ENCODE data around the gene HS3ST3B1.
A peak's percentile ranks its signal among the peaks of the same experiment; 100 is the strongest.

Gene HS3ST3B1

DNA sequence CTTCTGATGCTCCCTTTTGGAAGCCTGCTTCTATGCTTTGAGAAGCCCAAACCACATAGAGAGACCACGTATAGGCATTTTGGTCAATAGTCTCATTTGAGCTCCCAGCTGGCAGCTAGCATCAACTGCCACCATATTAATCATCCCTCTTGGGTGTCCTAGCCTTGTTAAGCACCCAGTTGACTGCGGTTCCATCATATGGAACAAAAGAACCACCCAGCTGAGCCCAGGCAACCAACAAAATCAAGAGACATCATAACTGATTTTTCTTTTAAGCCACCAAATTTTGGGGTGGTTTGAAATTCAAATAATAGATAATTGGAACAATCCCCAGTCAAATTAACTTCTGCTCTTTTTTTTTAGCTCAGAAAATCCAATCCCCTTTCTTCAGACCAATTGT, 53.9 kb downstream of the HS3ST3B1 start:
- POLR2A ChIA-PET = no interaction called here
- TF ChIP-seq, protein P1, sequence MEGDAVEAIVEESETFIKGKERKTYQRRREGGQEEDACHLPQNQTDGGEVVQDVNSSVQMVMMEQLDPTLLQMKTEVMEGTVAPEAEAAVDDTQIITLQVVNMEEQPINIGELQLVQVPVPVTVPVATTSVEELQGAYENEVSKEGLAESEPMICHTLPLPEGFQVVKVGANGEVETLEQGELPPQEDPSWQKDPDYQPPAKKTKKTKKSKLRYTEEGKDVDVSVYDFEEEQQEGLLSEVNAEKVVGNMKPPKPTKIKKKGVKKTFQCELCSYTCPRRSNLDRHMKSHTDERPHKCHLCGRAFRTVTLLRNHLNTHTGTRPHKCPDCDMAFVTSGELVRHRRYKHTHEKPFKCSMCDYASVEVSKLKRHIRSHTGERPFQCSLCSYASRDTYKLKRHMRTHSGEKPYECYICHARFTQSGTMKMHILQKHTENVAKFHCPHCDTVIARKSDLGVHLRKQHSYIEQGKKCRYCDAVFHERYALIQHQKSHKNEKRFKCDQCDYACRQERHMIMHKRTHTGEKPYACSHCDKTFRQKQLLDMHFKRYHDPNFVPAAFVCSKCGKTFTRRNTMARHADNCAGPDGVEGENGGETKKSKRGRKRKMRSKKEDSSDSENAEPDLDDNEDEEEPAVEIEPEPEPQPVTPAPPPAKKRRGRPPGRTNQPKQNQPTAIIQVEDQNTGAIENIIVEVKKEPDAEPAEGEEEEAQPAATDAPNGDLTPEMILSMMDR (IDR thresholded peaks at IDR 0.05; ENCODE audit: control extremely low read depth, extremely low read depth, low read depth, missing control alignments) = no peak
- CTCF ChIA-PET = interaction anchor here (3.2 kb wide), 1 partner anchor 52 kb away, joined by 9 read pairs; no protein-coding TSS in a partner anchor
- DNase-seq (ENCODE audit: extremely low spot score) = no peak

DNA sequence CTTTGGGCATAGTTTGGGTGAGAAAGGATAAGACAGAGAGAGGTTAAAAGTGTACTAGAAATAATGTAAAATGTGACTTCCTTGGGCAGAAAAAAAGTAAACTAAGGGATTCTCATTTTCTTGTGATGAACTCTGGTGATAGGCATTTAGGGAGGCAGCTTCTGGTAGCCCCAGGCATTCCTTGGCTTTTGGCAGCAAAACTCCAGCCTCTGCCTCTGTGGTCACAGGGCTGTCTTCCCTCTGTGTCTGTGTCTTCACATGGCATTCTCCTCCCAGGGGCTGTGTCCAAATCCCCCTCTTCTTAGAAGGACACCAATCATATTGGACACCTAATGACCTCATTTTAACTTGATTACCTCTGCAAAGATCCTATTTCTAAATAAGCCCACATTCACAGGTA, 54.7 kb downstream of the HS3ST3B1 start:
- TF ChIP-seq, protein P1 (IDR thresholded peaks at IDR 0.05; ENCODE audit: control extremely low read depth, extremely low read depth, low read depth, missing control alignments) = no peak
- DNase-seq (ENCODE audit: extremely low spot score) = no peak
- ChIA-PET POLR2A (no interaction called here), CTCF (no interaction called here)

DNA sequence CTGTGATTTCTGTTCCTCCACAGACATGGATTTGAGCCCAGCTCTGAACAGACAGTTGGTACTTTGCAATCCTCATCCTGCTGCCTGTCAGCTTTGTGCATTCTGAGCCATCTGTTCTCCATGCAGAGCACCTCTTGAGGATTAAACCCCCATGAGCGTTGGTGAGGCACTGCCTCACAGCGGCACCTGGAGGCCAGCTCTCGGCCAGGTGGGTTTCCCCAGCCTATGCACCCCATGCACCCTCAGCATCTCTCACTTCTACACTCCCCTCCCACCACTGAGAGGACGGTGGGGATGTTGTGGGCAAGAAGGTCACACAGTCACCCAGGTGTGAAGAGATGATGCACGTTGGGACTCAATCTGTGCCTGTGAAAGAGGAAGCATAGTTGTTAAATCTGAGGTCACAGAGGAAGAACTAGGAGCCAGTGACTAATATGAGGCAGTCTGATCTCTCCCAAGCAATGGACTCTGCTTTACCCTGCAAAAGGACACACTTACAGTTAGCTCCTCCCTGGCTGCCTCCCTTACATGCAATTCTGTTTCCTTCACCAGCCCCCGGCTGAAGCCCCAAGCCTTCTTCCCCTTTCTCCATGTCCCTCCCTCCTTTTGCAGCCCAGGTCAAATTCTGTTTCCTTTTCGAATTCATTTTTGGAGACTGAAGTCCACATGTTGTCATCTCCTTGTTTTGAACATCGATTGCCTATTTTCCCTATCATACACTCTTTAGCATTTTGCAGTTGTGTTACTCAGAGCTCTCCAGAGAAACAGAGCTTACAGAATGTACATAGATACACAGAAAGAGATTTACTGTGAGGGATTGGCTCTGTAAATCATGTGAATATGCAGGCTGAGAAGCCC, 58.5 kb downstream of the HS3ST3B1 start:
- ChIA-PET CTCF (interaction anchor here (0.8 to 3.1 kb wide), 4 partner anchors 11 to 567 kb away, joined by 3 to 13 read pairs (median 4); no protein-coding TSS in a partner anchor), POLR2A (interaction anchor here (1.2 kb wide), 1 partner anchor 58 kb away, joined by 4 read pairs; the partner anchor contains the start of gene HS3ST3B1)
- peak; percentile 72 for DNase-seq (ENCODE audit: extremely low spot score)
- TF ChIP-seq, protein P1 (IDR thresholded peaks at IDR 0.05; ENCODE audit: control extremely low read depth, extremely low read depth, low read depth, missing control alignments) = no peak

DNA sequence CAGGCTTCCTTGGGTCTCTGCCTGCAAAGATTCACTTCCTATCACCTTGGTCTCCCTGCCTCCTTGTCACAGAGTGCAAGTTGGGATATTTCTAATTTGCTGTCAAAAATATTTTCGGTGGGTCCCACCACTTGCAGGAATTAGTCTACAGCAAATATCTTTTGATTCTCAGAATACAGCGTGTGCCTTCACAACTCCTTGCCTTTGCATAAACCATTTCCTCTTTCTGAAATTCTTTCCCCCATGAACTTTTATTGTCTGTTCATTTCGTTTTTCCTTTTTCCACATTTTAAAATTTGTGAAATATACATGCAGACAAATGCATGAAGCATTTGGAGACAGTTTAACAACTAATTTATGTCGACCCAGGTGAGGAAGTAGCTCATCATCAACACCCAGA, 60.0 kb downstream of the HS3ST3B1 start:
- ChIA-PET CTCF (interaction anchor here (1.6 kb wide), 1 partner anchor 59 kb away, joined by 3 read pairs; no protein-coding TSS in a partner anchor), POLR2A (no interaction called here)
- TF ChIP-seq, protein P1 (IDR thresholded peaks at IDR 0.05; ENCODE audit: control extremely low read depth, extremely low read depth, low read depth, missing control alignments) = no peak
- DNase-seq (ENCODE audit: extremely low spot score) = no peak

DNA sequence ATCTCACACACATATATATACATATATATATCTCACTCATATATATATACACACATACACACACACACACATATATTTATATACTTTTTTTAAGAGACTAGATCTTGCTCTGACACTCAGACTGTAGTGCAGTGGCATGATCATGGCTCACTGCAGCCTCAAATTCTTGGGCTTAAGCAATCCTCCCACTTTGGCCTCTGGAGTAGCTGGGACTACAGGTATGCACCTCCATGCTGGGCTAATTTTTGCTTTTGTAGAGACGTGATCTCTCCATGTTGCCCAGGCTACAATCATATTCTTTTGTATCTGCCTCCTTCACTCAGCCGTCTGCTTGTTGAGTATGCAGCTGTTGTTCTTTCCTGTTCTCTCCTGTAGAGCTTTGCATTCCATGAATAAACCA, 60.6 kb downstream of the HS3ST3B1 start:
- DNase-seq (ENCODE audit: extremely low spot score) = no peak
- TF ChIP-seq, protein P1 (IDR thresholded peaks at IDR 0.05; ENCODE audit: control extremely low read depth, extremely low read depth, low read depth, missing control alignments) = no peak
- CTCF ChIA-PET = interaction anchor here (1.6 kb wide), 1 partner anchor 60 kb away, joined by 3 read pairs; no protein-coding TSS in a partner anchor
- POLR2A ChIA-PET = no interaction called here

DNA sequence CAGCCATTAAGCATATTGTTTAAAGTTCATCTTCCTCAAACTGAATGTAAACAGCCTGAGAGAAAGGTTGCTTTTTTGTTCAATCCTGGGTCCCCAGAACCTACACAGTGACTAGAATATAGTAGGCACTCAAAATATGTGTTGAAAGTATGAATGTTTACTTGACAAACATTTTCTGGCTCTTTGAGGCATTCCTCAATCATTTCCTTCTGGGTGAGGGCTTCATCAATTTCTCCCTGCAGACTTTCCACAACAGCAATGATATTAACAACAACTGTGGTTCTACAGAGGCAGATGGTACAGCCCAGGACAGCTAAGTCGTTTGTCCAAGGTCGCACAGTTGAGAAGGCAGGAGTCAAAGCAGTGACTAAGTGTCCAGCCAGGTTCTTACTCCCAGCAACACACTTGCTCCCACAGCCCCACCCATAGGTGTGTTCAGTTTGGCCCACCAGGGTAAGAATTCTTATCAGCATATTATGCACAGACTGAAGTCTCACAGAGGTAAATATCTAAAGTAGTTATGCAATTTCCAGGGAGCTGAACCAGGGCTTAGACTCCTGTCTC, 61.1 kb downstream of the HS3ST3B1 start:
- DNase-seq (ENCODE audit: extremely low spot score) = no peak
- CTCF ChIA-PET = interaction anchor here (1.1 to 1.6 kb wide), 2 partner anchors 15 to 61 kb away, joined by 3 read pairs; no protein-coding TSS in a partner anchor
- TF ChIP-seq, protein P1 (IDR thresholded peaks at IDR 0.05; ENCODE audit: control extremely low read depth, extremely low read depth, low read depth, missing control alignments) = no peak
- POLR2A ChIA-PET = interaction anchor here (0.9 kb wide), 1 partner anchor 15 kb away, joined by 3 read pairs; no protein-coding TSS in a partner anchor
